Osteoblast (primary cell): Measurements from ENCODE around the gene TENT4B. TPM values are rescaled to one million over a fixed set of nuclear protein-coding genes. Genes with fewer than 3 reads are reported as not detected.

Experiments
- DNase-seq: peaks from one replicate; pipeline ENCODE4 v3.0.0; 2011; ENCODE audit warnings: low spot score, mixed read lengths; ENCODE audit not compliant: insufficient read length; ENCODE audit errors: missing footprints
- H2AFZ ChIP-seq: 2 replicates; pipeline ENCODE4 v1.6.0; 2011; ENCODE audit warnings: mild to moderate bottlenecking, low read length
- H3K27ac ChIP-seq: 2 replicates; pipeline ENCODE4 v1.5.1; 2011; ENCODE audit warnings: mild to moderate bottlenecking, low read depth, low read length, moderate library complexity
- H3K27me3 ChIP-seq: 2 replicates; pipeline ENCODE4 v1.6.0; 2012; ENCODE audit warnings: mild to moderate bottlenecking, control low read depth, inconsistent platforms, low read length, moderate library complexity; ENCODE audit not compliant: insufficient read depth
- H3K36me3 ChIP-seq: 2 replicates; pipeline ENCODE4 v1.5.1; 2011; ENCODE audit warnings: mild to moderate bottlenecking, low read length, control low read depth, moderate library complexity; ENCODE audit not compliant: insufficient read depth
- H3K4me1 ChIP-seq: 2 replicates; pipeline ENCODE4 v1.5.1; 2011; ENCODE audit warnings: mild to moderate bottlenecking, low read length, control low read depth, moderate library complexity; ENCODE audit not compliant: insufficient read depth
- H3K4me2 ChIP-seq: 2 replicates; pipeline ENCODE4 v1.6.0; 2011; ENCODE audit warnings: mild to moderate bottlenecking, low read length; ENCODE audit not compliant: insufficient read depth
- H3K4me3 ChIP-seq: fragments of 200-600 bp; sonication (generic); 3 replicates; pipeline ENCODE4 v1.5.1; 2012; ENCODE audit warnings: mild to moderate bottlenecking, low read length, inconsistent platforms; ENCODE audit not compliant: insufficient read depth
- H3K79me2 ChIP-seq: 2 replicates; pipeline ENCODE4 v1.6.0; 2012; ENCODE audit warnings: mild to moderate bottlenecking, low read length, control low read depth, inconsistent platforms; ENCODE audit not compliant: insufficient read depth
- H3K9me3 ChIP-seq: 2 replicates; pipeline ENCODE4 v1.5.1; 2011; ENCODE audit warnings: low read depth, low read length, control low read depth
- H4K20me1 ChIP-seq: 2 replicates; pipeline ENCODE4 v1.6.0; 2012; ENCODE audit warnings: mild to moderate bottlenecking, low read length, control low read depth; ENCODE audit not compliant: insufficient read depth
- CTCF ChIP-seq: IDR thresholded peaks from 2 replicates; pipeline ENCODE4 v1.5.1; 2011; ENCODE audit warnings: mild to moderate bottlenecking, low read depth, low read length, moderate library complexity; ENCODE audit errors: extremely low read depth
- small RNA-seq: library from RNA; depleted of rRNA; stranded (forward); fragments of <200 nt; gene quantifications from one replicate; pipeline ENCODE3, GENCODE V24; 2012
- total RNA-seq: library from RNA; depleted of rRNA; stranded (reverse); fragments of >200 nt; gene quantifications from 2 replicates; pipeline ENCODE4 v1.2.3, GENCODE V29; 2012

The TENT4B gene
- total RNA-seq, 1 donor = 10.1 TPM

GRCh38 chr16:50280932-50281331 lies 127.8 kb downstream of the TENT4B start:
- Histone ChIP-seq H3K27ac (no peak overlapping the region), H3K9me3 (no peaks in the 10 kb centered on the region), H3K4me3 (no peak overlapping the region), H3K36me3 (no peaks in the 10 kb centered on the region), H3K4me1 (peaks cover 18% of the 10 kb centered on the region), H3K4me2 (no peak overlapping the region), H3K27me3 (no peaks in the 10 kb centered on the region), H3K79me2 (peaks cover 87% of the 10 kb centered on the region), H4K20me1 (peaks cover 63% of the 10 kb centered on the region), H2AFZ (no peak overlapping the region)
- DNase-seq = no peak
- TF ChIP-seq CTCF = no peak

Small RNA genes within 50 kb of the gene (small RNA-seq; reads per million reads assigned to genes)
- gene RF00156 (not detected), gene RPL10P14 (not detected)

Other genes with a start within 250 kb of the TENT4B start
- gene CNEP1R1, start 128.1 kb upstream of the TENT4B start, total RNA-seq = 27.1 and 30.1 TPM in 2 replicates
- gene HEATR3, start 87.3 kb upstream of the TENT4B start, total RNA-seq = 19.5 and 20.6 TPM in 2 replicates
- 49.5 and 51.0 TPM in 2 replicates for gene ADCY7, start 113.2 kb downstream of the TENT4B start, total RNA-seq
- 22.8 and 30.6 TPM in 2 replicates for gene BRD7, start 215.7 kb downstream of the TENT4B start, total RNA-seq